Subcutaneous adipose tissue (tissue), 4 donors: ENCODE results near the gene HNRNPD. TPM values are rescaled to one million over a fixed set of nuclear protein-coding genes. Genes with fewer than 3 reads are reported as not detected.

Experiments used
- small RNA-seq: library from RNA; depleted of rRNA; stranded (forward); fragments of <200 nt; gene quantifications from one replicate; pipeline ENCODE3, GENCODE V24; 2016
- total RNA-seq, 4 donors: library from RNA; depleted of rRNA; stranded (reverse); fragments of >200 nt; gene quantifications; one replicate each; pipeline ENCODE4 v1.1.0, GENCODE V29; 2016
- TF ChIP-seq, protein P1 (sequence below): fragments of 450-650 bp; IDR thresholded peaks from one replicate; pipeline ENCODE4 v1.5.1; 2016; ENCODE audit warnings: low read depth, mild to moderate bottlenecking, control low read depth, antibody characterized with exemption, moderate library complexity

HNRNPD gene
- total RNA-seq, 4 donors from 2014 or later, result 92.3 to 125 (median 103) TPM

DNA sequence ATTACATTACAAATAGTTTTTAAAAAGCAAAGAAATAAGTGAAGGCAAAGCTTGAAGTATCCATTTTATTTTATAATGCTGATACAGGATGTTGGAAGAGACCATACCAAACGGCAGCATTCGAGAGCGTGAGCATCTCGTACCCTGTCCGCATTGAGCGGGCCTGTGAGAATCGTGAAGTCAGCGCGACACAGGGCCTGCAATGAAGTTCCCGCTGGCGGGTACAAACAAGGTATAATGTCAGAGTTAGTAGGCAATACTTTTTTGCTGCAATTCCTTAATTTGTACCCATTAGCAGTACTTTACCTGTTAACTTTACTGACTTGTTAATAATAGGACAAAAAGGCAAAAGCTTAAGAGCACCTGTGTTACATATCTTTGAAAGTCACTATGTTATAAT lies 19.0 kb downstream of the HNRNPD start:
- TF ChIP-seq, protein P1, sequence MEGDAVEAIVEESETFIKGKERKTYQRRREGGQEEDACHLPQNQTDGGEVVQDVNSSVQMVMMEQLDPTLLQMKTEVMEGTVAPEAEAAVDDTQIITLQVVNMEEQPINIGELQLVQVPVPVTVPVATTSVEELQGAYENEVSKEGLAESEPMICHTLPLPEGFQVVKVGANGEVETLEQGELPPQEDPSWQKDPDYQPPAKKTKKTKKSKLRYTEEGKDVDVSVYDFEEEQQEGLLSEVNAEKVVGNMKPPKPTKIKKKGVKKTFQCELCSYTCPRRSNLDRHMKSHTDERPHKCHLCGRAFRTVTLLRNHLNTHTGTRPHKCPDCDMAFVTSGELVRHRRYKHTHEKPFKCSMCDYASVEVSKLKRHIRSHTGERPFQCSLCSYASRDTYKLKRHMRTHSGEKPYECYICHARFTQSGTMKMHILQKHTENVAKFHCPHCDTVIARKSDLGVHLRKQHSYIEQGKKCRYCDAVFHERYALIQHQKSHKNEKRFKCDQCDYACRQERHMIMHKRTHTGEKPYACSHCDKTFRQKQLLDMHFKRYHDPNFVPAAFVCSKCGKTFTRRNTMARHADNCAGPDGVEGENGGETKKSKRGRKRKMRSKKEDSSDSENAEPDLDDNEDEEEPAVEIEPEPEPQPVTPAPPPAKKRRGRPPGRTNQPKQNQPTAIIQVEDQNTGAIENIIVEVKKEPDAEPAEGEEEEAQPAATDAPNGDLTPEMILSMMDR, result no peak

DNA sequence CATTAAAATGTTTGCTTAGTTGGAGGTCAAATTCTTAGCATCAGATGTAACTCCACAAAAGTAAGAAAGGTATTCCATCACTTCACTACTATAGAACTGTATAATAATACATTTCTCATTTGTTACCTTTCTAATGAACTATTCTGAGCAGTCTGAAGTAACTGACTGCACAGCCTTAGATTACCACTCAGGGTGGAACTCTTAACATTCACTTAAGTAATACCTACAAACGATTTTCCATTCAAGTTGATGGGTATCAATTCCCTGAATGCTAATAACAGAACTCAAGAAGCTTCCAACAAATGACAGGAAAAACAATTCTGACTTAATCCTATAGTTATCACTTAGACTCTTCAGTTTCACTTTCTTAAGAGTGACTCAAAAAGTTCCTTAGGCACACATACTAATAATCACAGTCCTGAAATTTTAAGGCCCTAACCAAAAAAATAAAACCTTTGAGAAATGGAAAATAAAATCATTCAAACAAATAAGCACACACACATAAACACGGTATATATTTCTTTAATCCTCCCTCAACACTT lies 20.9 kb downstream of the HNRNPD start:
- TF ChIP-seq, protein P1, result no peak

DNA sequence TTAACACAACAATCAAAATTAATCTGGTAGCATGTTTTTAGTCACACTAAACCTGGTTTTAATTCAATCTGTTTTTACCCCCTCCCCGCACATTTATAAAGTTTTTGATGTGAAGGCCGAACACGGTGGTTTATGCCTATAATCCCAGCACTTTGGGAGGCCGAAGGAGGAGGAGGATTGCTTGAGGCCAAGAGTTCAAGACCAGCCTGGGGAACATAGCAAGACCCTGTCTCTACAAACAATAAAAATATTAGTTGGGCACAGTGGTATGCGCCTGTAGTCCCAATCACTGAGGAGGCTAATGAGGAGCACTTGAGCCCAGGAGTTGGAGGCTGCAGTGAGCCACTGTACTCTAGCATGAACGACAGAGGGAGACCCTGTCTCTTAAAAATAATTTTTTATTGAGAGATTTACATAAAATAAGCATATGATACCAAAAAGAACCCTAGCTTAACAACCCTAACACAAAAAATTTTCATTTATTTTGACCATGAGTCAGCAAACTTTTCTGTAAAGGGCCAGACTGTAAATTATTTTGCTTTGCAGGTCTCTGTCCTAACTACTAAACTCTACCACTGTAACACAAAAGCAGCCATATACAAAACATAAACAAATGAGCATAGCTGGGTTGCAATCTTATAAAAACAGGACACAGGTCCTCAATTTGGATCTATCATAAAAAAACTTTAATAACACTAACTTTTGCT lies 21.5 kb downstream of the HNRNPD start:
- TF ChIP-seq, protein P1, result no peak

DNA sequence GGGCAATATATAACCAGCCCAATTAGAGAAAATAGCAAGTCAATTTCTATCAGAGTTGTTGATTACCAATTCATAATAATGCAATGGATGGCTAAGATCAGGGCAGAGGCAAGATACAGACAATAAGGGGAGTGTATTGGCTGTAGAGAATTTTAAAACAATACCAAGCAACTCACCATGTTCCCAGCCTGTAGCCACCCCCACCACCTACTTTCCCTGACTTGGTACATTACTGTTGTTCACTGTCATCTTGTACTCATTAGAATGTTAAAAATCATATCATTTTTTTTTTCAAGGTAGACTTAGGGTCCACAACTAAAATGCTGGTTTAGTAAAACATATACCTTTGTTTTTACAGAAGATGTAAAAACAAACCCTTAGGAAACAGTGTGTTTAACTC lies 27.7 kb downstream of the HNRNPD start:
- TF ChIP-seq, protein P1, result no peak

DNA sequence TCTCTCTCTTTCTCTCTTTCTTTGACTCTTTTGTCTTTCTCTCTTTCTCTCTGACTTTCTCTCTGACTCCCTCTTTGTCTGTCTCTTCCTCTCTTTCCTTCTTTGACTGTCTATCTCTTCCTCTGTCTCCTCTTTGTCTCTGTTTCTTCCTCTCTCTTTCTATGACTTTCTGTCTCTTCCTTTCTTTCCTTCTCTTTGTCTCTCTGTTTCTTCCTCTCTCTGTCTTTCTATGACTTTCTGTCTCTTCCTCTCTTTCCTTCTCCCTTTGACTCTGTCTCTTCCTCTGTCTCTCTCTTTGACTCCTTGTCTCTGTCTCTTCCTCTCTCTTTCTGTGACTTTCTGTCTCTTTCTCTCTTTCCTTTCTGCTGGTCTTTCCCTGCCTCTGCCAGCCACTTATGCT lies 38.7 kb downstream of the HNRNPD start:
- TF ChIP-seq, protein P1, result no peak

DNA sequence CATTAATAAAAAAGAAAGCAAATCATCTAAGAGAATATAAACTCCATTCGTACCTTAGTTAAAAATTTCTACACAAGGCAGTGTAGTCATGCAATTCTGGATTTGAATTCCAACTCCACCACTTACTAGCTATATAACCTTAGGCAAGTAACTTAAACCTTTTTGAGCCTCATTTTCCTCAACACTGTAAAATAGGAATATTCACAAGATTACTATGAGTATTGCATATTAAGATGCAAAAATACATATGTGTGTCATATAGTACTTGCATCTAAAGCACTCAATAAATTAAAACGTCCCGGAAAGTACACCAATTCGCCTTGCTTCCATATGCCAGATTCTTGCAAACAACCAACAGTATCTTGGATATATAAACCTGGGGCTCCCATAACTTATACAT lies 42.0 kb downstream of the HNRNPD start:
- TF ChIP-seq, protein P1, result no peak

DNA sequence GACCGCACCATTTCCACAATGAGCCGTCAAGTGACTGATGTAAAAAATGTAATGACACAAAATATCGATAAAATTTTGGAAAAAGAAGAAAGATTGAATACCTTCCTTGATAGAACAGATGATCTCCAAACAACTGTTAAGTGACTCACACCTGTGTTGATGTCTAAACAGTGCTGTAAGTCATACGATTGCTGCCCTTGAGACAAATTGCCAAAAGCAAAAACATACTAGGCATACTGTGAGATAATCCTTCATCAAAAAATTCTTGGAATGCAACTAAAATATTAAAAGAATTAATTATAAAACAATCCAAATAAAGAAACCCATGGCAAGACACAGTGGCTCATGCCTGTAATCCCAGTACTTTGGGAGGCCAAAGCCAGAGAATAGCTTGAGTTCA lies 53.4 kb downstream of the HNRNPD start:
- TF ChIP-seq, protein P1, result no peak

Small RNA genes within 50 kb of the gene (small RNA-seq; reads per million reads assigned to genes)
- gene RF00150, result not detected

Other genes starting within 250 kb of the HNRNPD start
- gene HNRNPDL, start 56.5 kb upstream of the HNRNPD start, total RNA-seq, result 100 to 1,000 TPM; 135 to 180 (median 155) TPM
- gene ENOPH1, start 56.6 kb upstream of the HNRNPD start, total RNA-seq, result 10 to 100 TPM; 11.5 to 23.1 (median 19.8) TPM
- 10 to 100 TPM; 24.6 to 39.9 (median 34.8) TPM for gene TMEM150C, start 188.0 kb upstream of the HNRNPD start, total RNA-seq